ENCODE data around the gene ADGRG6.

DNA sequence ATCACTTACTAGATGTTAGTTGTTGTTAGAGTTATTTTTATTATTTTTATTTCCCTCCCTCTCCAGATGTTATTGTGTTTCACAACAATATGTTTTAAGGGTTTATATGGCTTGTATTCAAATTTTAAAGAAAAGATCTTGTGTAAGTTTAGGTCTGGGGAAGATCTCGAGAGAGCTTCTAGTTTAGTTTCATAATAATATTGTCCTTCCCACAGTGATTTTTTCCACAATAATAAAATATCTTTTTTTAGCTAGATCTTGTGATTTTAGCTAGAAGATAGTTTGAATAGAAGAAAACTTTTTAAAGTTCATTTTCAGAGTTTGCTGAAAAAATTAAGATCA lies 55.0 kb downstream of the ADGRG6 start:
- TF ChIP-seq EHMT2 (IDR thresholded peaks at IDR 0.05) (no peak), ZNF3 (CRISPR knock-in tag; IDR thresholded peaks at IDR 0.05) (no peak), GTF2E2 (tag; IDR thresholded peaks at IDR 0.05) (no peak), RNF2 (IDR thresholded peaks at IDR 0.05) (no peak), SIN3A (IDR thresholded peaks at IDR 0.05; ENCODE audit: borderline replicate concordance in 2 of 2, control insufficient read depth in 1 of 2, low read depth in 2 of 2, low read length in 2 of 2) (no peak), NCOR1 (IDR thresholded peaks at IDR 0.05) (no peak), ZNF668 (CRISPR knock-in tag; IDR thresholded peaks at IDR 0.05) (no peak), EZH2 (IDR thresholded peaks at IDR 0.05; ENCODE audit: borderline replicate concordance, low read depth, low read length) (no peak), SREBF2 (CRISPR knock-in tag; IDR thresholded peaks at IDR 0.05) (no peak)
- TF ChIP-seq, protein P1, sequence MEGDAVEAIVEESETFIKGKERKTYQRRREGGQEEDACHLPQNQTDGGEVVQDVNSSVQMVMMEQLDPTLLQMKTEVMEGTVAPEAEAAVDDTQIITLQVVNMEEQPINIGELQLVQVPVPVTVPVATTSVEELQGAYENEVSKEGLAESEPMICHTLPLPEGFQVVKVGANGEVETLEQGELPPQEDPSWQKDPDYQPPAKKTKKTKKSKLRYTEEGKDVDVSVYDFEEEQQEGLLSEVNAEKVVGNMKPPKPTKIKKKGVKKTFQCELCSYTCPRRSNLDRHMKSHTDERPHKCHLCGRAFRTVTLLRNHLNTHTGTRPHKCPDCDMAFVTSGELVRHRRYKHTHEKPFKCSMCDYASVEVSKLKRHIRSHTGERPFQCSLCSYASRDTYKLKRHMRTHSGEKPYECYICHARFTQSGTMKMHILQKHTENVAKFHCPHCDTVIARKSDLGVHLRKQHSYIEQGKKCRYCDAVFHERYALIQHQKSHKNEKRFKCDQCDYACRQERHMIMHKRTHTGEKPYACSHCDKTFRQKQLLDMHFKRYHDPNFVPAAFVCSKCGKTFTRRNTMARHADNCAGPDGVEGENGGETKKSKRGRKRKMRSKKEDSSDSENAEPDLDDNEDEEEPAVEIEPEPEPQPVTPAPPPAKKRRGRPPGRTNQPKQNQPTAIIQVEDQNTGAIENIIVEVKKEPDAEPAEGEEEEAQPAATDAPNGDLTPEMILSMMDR (IDR thresholded peaks at IDR 0.05 in 2 of 3, conservative IDR thresholded peaks at IDR 0.05 in 1 of 3; ENCODE audit: insufficient read depth in 2 of 3, low read depth in 1 of 3, low read length in 3 of 3): no peak
